PC-3 (cell line): ENCODE measurements around the gene POTEI.
"Not testable (repeated sequence)": the region's sequence is repeated elsewhere in the genome, so short reads cannot be mapped to it uniquely, and the experiment has no call there.

Experiments used
- CTCF ChIP-seq: fragments of 300-600 bp; sonication (generic); conservative IDR thresholded peaks from 2 replicates; pipeline ENCODE4 v1.5.1; 2017; ENCODE audit warnings: antibody characterized with exemption, low read depth, mild to moderate bottlenecking, low read length
- EZH2 ChIP-seq: fragments of 300-600 bp; sonication (generic); IDR thresholded peaks from one replicate; pipeline ENCODE4 v1.6.1; 2017; ENCODE audit warnings: antibody characterized with exemption, mild to moderate bottlenecking, low read length; ENCODE audit not compliant: unreplicated experiment

GRCh38 chr2:130538271-130538670 is 29.1 kb upstream of the POTEI start:
- TF ChIP-seq EZH2, CTCF: not testable (repeated sequence)
